ENCODE data around the gene CCDC170.

The CCDC170 gene

DNA sequence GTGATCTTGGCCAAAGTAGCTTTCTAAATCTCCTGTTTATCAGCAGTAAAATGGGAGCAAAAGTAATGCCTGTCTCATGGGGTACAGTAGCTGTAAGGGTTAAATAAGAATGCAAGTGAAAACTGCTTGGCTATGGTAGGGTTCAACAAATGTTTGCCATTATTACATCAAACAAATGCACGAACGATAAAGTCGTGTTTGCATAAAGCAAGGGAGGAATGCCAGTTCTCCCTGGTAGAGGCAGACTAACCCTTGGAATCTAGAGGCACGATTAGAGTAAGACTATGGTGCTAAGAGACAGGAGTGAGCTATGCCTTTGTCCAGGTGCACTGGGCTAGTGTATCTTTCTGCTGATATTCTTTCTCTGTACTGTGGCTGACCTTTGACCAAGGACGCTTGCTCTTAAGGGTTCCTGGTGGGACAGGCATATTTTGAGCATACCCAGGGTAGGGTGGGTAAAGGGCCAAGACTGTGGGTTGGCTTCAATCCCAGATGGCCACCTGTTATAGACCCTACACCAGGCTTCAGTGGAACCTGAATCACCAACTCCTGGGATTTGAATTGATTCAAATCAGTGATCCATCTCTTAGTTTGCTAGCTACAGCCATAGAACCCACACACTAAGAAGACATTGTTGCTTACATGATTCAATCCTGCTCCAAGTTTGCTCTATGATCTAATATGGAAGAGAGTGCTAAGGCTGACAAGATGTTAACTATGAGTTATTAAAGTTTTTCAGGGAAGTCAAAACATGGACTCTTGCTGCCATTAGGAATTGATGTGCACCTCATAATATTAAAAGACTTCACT, 139.9 kb downstream of the CCDC170 start:
- TF ChIP-seq, protein P1, sequence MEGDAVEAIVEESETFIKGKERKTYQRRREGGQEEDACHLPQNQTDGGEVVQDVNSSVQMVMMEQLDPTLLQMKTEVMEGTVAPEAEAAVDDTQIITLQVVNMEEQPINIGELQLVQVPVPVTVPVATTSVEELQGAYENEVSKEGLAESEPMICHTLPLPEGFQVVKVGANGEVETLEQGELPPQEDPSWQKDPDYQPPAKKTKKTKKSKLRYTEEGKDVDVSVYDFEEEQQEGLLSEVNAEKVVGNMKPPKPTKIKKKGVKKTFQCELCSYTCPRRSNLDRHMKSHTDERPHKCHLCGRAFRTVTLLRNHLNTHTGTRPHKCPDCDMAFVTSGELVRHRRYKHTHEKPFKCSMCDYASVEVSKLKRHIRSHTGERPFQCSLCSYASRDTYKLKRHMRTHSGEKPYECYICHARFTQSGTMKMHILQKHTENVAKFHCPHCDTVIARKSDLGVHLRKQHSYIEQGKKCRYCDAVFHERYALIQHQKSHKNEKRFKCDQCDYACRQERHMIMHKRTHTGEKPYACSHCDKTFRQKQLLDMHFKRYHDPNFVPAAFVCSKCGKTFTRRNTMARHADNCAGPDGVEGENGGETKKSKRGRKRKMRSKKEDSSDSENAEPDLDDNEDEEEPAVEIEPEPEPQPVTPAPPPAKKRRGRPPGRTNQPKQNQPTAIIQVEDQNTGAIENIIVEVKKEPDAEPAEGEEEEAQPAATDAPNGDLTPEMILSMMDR (IDR thresholded peaks at IDR 0.05; ENCODE audit: control extremely low read depth, extremely low read depth, low read depth, missing control alignments) = no peak
- no peak for DNase-seq (ENCODE audit: extremely low spot score)
- ChIA-PET POLR2A (no interaction called here), CTCF (interaction anchor here (1.5 kb wide), 1 partner anchor 9 kb away, joined by 3 read pairs; no protein-coding TSS in a partner anchor)

DNA sequence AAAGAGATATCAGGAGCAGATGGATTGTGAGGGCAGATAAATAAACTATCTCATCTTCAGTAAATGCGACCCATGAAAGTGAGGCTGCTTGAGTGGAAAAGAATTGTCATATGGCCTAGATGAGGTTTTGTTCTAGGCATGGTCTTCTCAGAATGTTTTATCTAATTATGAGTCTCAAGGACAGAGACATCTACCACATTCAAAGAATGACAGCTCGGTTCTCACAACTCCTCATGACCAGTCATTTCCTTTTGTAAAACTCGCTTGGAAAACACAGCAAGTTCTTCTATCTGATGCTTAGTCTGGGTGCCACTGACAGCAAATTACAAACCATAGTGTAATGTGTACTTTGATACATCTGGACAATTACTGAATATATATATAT, 140.5 kb downstream of the CCDC170 start:
- POLR2A ChIA-PET = no interaction called here
- TF ChIP-seq, protein P1 (IDR thresholded peaks at IDR 0.05; ENCODE audit: control extremely low read depth, extremely low read depth, low read depth, missing control alignments) = no peak
- CTCF ChIA-PET = interaction anchor here (1.5 kb wide), 1 partner anchor 10 kb away, joined by 3 read pairs; no protein-coding TSS in a partner anchor

DNA sequence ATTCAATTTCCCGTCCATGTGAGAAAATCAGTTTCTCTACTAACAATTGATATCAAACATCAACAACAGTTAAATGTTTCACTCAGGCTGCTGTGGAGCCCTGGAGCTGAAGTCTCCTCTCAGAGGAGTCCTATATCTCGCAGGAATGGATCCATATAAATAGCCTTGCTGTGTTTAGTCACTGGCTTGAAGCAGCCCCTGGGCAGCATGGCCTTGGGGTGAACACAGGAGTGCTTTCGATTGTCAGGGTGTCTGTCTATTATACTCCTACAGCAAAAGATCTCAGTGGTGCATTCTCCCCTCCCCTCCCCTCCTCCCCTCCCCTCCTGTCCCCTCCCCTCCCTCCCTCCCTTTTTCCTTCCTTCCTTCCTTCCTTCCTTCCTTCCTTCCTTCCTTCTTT, 141.9 kb downstream of the CCDC170 start:
- CTCF ChIA-PET = no interaction called here
- POLR2A ChIA-PET = no interaction called here
- DNase-seq (ENCODE audit: extremely low spot score) = no peak
- TF ChIP-seq, protein P1 (IDR thresholded peaks at IDR 0.05; ENCODE audit: control extremely low read depth, extremely low read depth, low read depth, missing control alignments) = no peak

More for the DNA sequence above, 140.5 kb downstream of the CCDC170 start:
- no peak for DNase-seq (ENCODE audit: extremely low spot score)

DNA sequence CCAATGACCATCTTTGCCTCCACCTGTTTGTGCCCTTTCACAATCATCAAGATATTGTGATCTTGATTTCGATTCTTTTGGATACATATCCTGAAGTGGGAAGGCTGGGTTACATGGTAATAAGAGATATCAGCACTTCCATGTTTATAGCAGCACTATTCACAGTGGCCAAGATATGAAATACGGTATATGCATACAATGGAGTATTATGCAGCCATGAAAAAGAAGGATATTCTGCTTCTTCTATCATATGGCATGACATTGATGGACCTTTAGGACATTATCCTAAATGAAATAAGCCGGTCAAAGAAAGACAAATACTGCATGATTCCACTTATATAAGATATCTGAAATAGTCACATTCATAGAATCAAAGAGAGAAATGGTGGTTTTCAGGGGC, 144.0 kb downstream of the CCDC170 start:
- TF ChIP-seq, protein P1 (IDR thresholded peaks at IDR 0.05; ENCODE audit: control extremely low read depth, extremely low read depth, low read depth, missing control alignments) = no peak
- CTCF ChIA-PET = no interaction called here
- POLR2A ChIA-PET = no interaction called here
- DNase-seq (ENCODE audit: extremely low spot score) = no peak

DNA sequence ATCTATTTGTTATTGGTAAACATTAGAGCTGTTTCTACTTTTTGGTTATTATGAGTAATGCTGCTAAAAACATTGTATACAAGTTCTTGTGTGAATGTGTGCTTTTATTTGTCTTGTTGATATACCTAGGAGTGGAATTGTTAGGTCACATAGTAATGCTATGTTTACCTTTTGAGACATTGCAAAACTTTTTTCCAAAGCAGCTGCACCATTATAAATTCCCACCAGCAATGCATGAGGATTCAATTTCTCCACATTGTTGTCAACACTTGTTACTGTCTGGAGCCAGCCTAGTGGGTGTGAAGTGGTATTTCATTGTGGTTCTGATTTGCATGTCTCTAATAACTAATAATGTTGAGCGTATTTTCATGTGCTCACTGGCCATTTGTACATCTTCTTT, 145.9 kb downstream of the CCDC170 start:
- TF ChIP-seq, protein P1 (IDR thresholded peaks at IDR 0.05; ENCODE audit: control extremely low read depth, extremely low read depth, low read depth, missing control alignments) = no peak
- ChIA-PET CTCF (no interaction called here), POLR2A (no interaction called here)
- DNase-seq (ENCODE audit: extremely low spot score) = no peak

DNA sequence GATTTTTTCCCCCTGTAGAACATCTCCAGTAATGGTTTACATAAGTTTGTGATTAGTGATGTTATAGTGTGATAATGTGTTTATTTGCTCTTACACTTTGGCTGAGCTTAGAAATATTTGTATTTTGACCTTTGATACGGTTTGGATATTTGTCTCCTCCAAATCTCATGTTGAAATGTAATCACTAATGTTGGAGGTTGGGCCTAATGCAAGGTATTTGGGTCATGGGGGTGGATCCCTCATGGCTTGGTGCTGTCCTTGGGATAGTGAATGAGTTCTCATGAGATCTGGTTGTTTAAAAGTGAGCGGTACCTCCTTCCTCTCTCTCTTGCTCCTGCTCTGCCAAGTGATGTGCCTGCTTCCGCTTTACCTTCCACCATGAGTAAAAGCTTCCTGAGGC, 147.2 kb downstream of the CCDC170 start:
- ChIA-PET CTCF (no interaction called here), POLR2A (no interaction called here)
- no peak for DNase-seq (ENCODE audit: extremely low spot score)
- TF ChIP-seq, protein P1 (IDR thresholded peaks at IDR 0.05; ENCODE audit: control extremely low read depth, extremely low read depth, low read depth, missing control alignments) = no peak

Data from GM10248 (cell line).